Smooth muscle cell (in vitro differentiated cells): ENCODE data around the gene MEIS1. TPM values are rescaled to one million over a fixed set of nuclear protein-coding genes. Genes with fewer than 3 reads are reported as not detected.

Source experiments
- DNase-seq: peaks from one replicate; lab custom pipeline; 2025; ENCODE audit not compliant: unreplicated experiment; lab: John Stamatoyannopoulos, UW
- H2AFZ ChIP-seq: fragments of 200-600 bp; sonication (generic); 2 replicates; pipeline ENCODE4 v1.6.0; 2016; ENCODE audit warnings: antibody characterized with exemption, low read depth, mild to moderate bottlenecking
- H3F3A ChIP-seq: fragments of 200-600 bp; sonication (generic); 2 replicates; pipeline ENCODE4 v1.6.0; 2017; ENCODE audit warnings: antibody characterized with exemption, low read depth
- H3K27ac ChIP-seq: fragments of 200-600 bp; sonication (generic); 2 replicates; pipeline ENCODE4 v1.5.1; 2016; ENCODE audit warnings: low read depth, mild to moderate bottlenecking
- H3K27me3 ChIP-seq: fragments of 200-600 bp; sonication (generic); 2 replicates; pipeline ENCODE4 v1.6.1; 2016; ENCODE audit warnings: low read depth, mild to moderate bottlenecking
- H3K36me3 ChIP-seq: fragments of 200-600 bp; sonication (generic); 2 replicates; pipeline ENCODE4 v1.5.1; 2016; ENCODE audit warnings: low read depth
- H3K4me1 ChIP-seq: fragments of 200-600 bp; sonication (generic); 2 replicates; pipeline ENCODE4 v1.5.1; 2016; ENCODE audit warnings: low read depth
- H3K4me2 ChIP-seq: fragments of 200-600 bp; sonication (generic); 2 replicates; pipeline ENCODE4 v1.6.0; 2016; ENCODE audit warnings: mild to moderate bottlenecking
- H3K4me3 ChIP-seq: fragments of 200-600 bp; sonication (generic); 2 replicates; pipeline ENCODE4 v1.5.1; 2016; ENCODE audit warnings: mild to moderate bottlenecking
- H3K79me2 ChIP-seq: fragments of 200-600 bp; sonication (generic); 2 replicates; pipeline ENCODE4 v1.6.0; 2016; ENCODE audit warnings: low read depth, mild to moderate bottlenecking
- H3K9ac ChIP-seq: fragments of 200-600 bp; sonication (generic); 2 replicates; pipeline ENCODE4 v1.6.0; 2016; ENCODE audit warnings: low read depth
- H3K9me3 ChIP-seq: fragments of 200-600 bp; sonication (generic); replicated peaks from 2 replicates; pipeline ENCODE4 v1.5.1; 2016; ENCODE audit warnings: low read depth
- H4K20me1 ChIP-seq: fragments of 200-600 bp; sonication (generic); 2 replicates; pipeline ENCODE4 v1.6.0; 2016; ENCODE audit warnings: low read depth
- CTCF ChIP-seq: fragments of 200-600 bp; sonication (generic); IDR thresholded peaks from 2 replicates; pipeline ENCODE4 v1.5.1; 2017; ENCODE audit warnings: borderline replicate concordance, mild to moderate bottlenecking, antibody characterized with exemption; ENCODE audit not compliant: insufficient read depth, poor library complexity, severe bottlenecking
- WGBS: methylation state at CpG from one replicate; pipeline ENCODE4 v1.1.7; 2016; ENCODE audit warnings: low lambda C conversion rate; 5-methylcytosine and 5-hydroxymethylcytosine counted together
- polyA plus RNA-seq: library from polyadenylated mRNA; unstranded; fragments of >200 nt; fragmentation: Nextera tagmentation; extraction: Ambion mirVana; gene quantifications from 2 replicates; pipeline ENCODE4 v1.2.1, GENCODE V29; 2016
- total RNA-seq: library from RNA; depleted of rRNA; stranded (reverse); fragments of >200 nt; gene quantifications from 2 replicates; pipeline ENCODE4 v1.2.3, GENCODE V29; 2014

Gene MEIS1
- total and polyA plus RNA-seq, 2 experiments from 2014 or later: 15.6 to 15.8 TPM

- Histone ChIP-seq H3K4me1 (peaks cover 53% of the 10 kb centered on the region), H3K27ac (peak overlapping the region; percentile 82), H2AFZ (peak overlapping the region; percentile 17), H3F3A (no peaks in the 10 kb centered on the region), H4K20me1 (no peaks in the 10 kb centered on the region), H3K4me3 (peak overlapping the region; percentile 77), H3K4me2 (peak overlapping the region; percentile 96), H3K27me3 (no peaks in the 10 kb centered on the region), H3K36me3 (no peaks in the 10 kb centered on the region), H3K9ac (peak overlapping the region; percentile 84), H3K9me3 (no peaks in the 10 kb centered on the region), H3K79me2 (peaks cover 77% of the 10 kb centered on the region)
- no peak for DNase-seq
- WGBS: 4% methylated on average over 22 of the region's 22 CpGs
- TF ChIP-seq CTCF: no peak
These were observed 3.0 kb downstream of the MEIS1 start for GRCh38 chr2:66437691-66438497.

GRCh38 chr2:66438498-66438833, 3.5 kb downstream of the MEIS1 start:
- H3F3A ChIP-seq: no peaks in the 10 kb centered on the region
- peak overlapping the region; percentile 77 for H3K4me3 ChIP-seq
- no peaks in the 10 kb centered on the region for H3K36me3 ChIP-seq
- TF ChIP-seq CTCF: no peak
- peaks cover 82% of the 10 kb centered on the region for H3K79me2 ChIP-seq
- peak overlapping the region; percentile 96 for H3K4me2 ChIP-seq
- 9% methylated on average over 8 of the region's 8 CpGs for WGBS
- H3K9ac ChIP-seq: peak overlapping the region; percentile 84
- no peak for DNase-seq
- no peaks in the 10 kb centered on the region for H3K27me3 ChIP-seq
- H2AFZ ChIP-seq: peak overlapping the region; percentile 17
- no peaks in the 10 kb centered on the region for H4K20me1 ChIP-seq
- peak overlapping the region; percentile 25 for H3K27ac ChIP-seq
- no peaks in the 10 kb centered on the region for H3K9me3 ChIP-seq
- H3K4me1 ChIP-seq: peaks cover 56% of the 10 kb centered on the region

GRCh38 chr2:66438891-66439811, 4.2 kb downstream of the MEIS1 start:
- Histone ChIP-seq H2AFZ (peak overlapping the region; percentile 87), H3K4me2 (peak overlapping the region; percentile 96), H3K27me3 (no peaks in the 10 kb centered on the region), H3K9ac (peak overlapping the region; percentile 84), H3K79me2 (peaks cover 89% of the 10 kb centered on the region), H3K9me3 (no peaks in the 10 kb centered on the region), H4K20me1 (no peaks in the 10 kb centered on the region), H3K4me1 (peaks cover 63% of the 10 kb centered on the region), H3K4me3 (peak overlapping the region; percentile 77), H3F3A (no peaks in the 10 kb centered on the region), H3K27ac (peak overlapping the region; percentile 63), H3K36me3 (no peaks in the 10 kb centered on the region)
- TF ChIP-seq CTCF: no peak
- WGBS: 3% methylated on average over 36 of the region's 37 CpGs
- DNase-seq: no peak
